Ovary (tissue), 3 donors: ENCODE data around the gene GATB.

ENCODE experiments used
- CTCF ChIP-seq, 3 donors: fragments of 450-650 bp in 2 of 3; fragments of 200-600 bp in 1 of 3; IDR thresholded peaks; one replicate each; pipeline versions ENCODE4 v1.5.1 to v1.8.0; 2016 to 2022; ENCODE audit warnings: antibody characterized with exemption in 3 of 3, mild to moderate bottlenecking in 1 of 3
- EP300 ChIP-seq: sonication (generic); formaldehyde crosslinking; IDR thresholded peaks from one replicate; pipeline ENCODE4 v1.6.1; 2017; ENCODE audit warnings: antibody characterized with exemption
- POLR2A ChIP-seq: fragments of 450-650 bp; IDR thresholded peaks from one replicate; pipeline ENCODE4 v1.6.1; 2017; ENCODE audit warnings: antibody characterized with exemption, mild to moderate bottlenecking, moderate library complexity
- donor health status: DM: no; HTN: no; CAD: no.

GRCh38 chr4:151700566-151701316 is 60.1 kb downstream of the GATB start:
- TF ChIP-seq CTCF (IDR thresholded peaks at IDR 0.05) = no peak
- TF ChIP-seq EP300 = no peak
- no peak for TF ChIP-seq POLR2A
